ENCODE data around the gene MRPL37.

The MRPL37 gene

GRCh38 chr1:54193453-54193852 lies 6.5 kb upstream of the MRPL37 start:
- no peak overlapping the region for H2AK5ac ChIP-seq (ENCODE audit: low read length, severe bottlenecking)
- no peak overlapping the region for H2AFZ ChIP-seq (ENCODE audit: low read depth, low read length)
- H3K4ac ChIP-seq (ENCODE audit: low read depth in 1 of 2, low read length in 2 of 2): no peak overlapping the region
- 97% methylated on average over 4 of the region's 5 CpGs for WGBS
- no peak overlapping the region for H3K27ac ChIP-seq (ENCODE audit: low read length, poor library complexity, severe bottlenecking)
- H4K91ac ChIP-seq (ENCODE audit: low read length): no peak overlapping the region
- no peaks in the 10 kb centered on the region for H3K9me3 ChIP-seq (ENCODE audit: control insufficient read depth, low read length)
- H3K4me3 ChIP-seq (ENCODE audit: insufficient read depth in 1 of 2, low read depth in 1 of 2, low read length in 2 of 2): no peak overlapping the region
- peaks cover 18 to 58% of the 10 kb centered on the region in 2 experiments for H3K36me3 ChIP-seq (ENCODE audit: control insufficient read depth in 1 of 2, insufficient read depth in 2 of 2, low read depth in 1 of 2, low read length in 2 of 2)
- no peak for DNase-seq
- no peak overlapping the region for H3K14ac ChIP-seq (ENCODE audit: low read length in 2 of 2)
- no peaks in the 10 kb centered on the region for H3K79me1 ChIP-seq (replicated peaks; ENCODE audit: low read length, poor library complexity, severe bottlenecking)
- H2BK5ac ChIP-seq (ENCODE audit: low read depth, low read length, poor library complexity, severe bottlenecking): no peak overlapping the region
- peak overlapping the region; percentile 20 for H3K4me2 ChIP-seq (ENCODE audit: low read length, poor library complexity, severe bottlenecking)
- H3K4me1 ChIP-seq (ENCODE audit: control insufficient read depth, insufficient read depth, low read depth, low read length): no peaks in the 10 kb centered on the region
- no peak overlapping the region for H2BK15ac ChIP-seq (ENCODE audit: low read depth, poor library complexity, severe bottlenecking)
- no peak overlapping the region for H2BK120ac ChIP-seq (ENCODE audit: low read depth, low read length)
- no peak overlapping the region for H3K18ac ChIP-seq (ENCODE audit: low read depth in 1 of 2, low read length in 2 of 2)
- no peaks in the 10 kb centered on the region for H3K27me3 ChIP-seq (ENCODE audit: control insufficient read depth in 1 of 2, insufficient read depth in 1 of 2, low read length in 2 of 2)
- H3K9ac ChIP-seq (ENCODE audit: low read length): no peak overlapping the region
- no peak overlapping the region for H4K8ac ChIP-seq (ENCODE audit: low read length)
- no peak overlapping the region for H3K23ac ChIP-seq (ENCODE audit: low read length in 2 of 2)
- no peak overlapping the region for H2BK12ac ChIP-seq (ENCODE audit: low read length in 2 of 2)

- peak overlapping the region; percentile 91 for H2AFZ ChIP-seq (ENCODE audit: low read depth, low read length)
- 24% methylated on average over 15 of the region's 17 CpGs for WGBS
- H3K27ac ChIP-seq (ENCODE audit: low read length, poor library complexity, severe bottlenecking): no peak overlapping the region
- peaks cover 7 to 34% of the 10 kb centered on the region in 2 experiments for H3K36me3 ChIP-seq (ENCODE audit: control insufficient read depth in 1 of 2, insufficient read depth in 2 of 2, low read depth in 1 of 2, low read length in 2 of 2)
- H3K18ac ChIP-seq (ENCODE audit: low read depth in 1 of 2, low read length in 2 of 2): peak overlapping the region in 1 of 2 experiments; percentile 61
- peak overlapping the region; percentile 55 to 99 for H3K4me3 ChIP-seq (ENCODE audit: insufficient read depth in 1 of 2, low read depth in 1 of 2, low read length in 2 of 2)
- peaks cover 4% of the 10 kb centered on the region for H3K4me1 ChIP-seq (ENCODE audit: control insufficient read depth, insufficient read depth, low read depth, low read length)
- H3K4me2 ChIP-seq (ENCODE audit: low read length, poor library complexity, severe bottlenecking): peak overlapping the region; percentile 79
- no peaks in the 10 kb centered on the region for H3K27me3 ChIP-seq (ENCODE audit: control insufficient read depth in 1 of 2, insufficient read depth in 1 of 2, low read length in 2 of 2)
- H4K91ac ChIP-seq (ENCODE audit: low read length): no peak overlapping the region
- no peak overlapping the region for H2BK5ac ChIP-seq (ENCODE audit: low read depth, low read length, poor library complexity, severe bottlenecking)
- peak overlapping the region in 1 of 2 experiments; percentile 56 for H3K4ac ChIP-seq (ENCODE audit: low read depth in 1 of 2, low read length in 2 of 2)
- H3K14ac ChIP-seq (ENCODE audit: low read length in 2 of 2): peak overlapping the region in 1 of 2 experiments; percentile 85
- H2BK120ac ChIP-seq (ENCODE audit: low read depth, low read length): no peak overlapping the region
- H2BK12ac ChIP-seq (ENCODE audit: low read length in 2 of 2): no peak overlapping the region
- peak overlapping the region; percentile 96 for H3K9ac ChIP-seq (ENCODE audit: low read length)
- no peak overlapping the region for H3K23ac ChIP-seq (ENCODE audit: low read length in 2 of 2)
- DNase-seq: peak; percentile 49
- no peaks in the 10 kb centered on the region for H3K9me3 ChIP-seq (ENCODE audit: control insufficient read depth, low read length)
- peaks cover 10% of the 10 kb centered on the region for H3K79me1 ChIP-seq (replicated peaks; ENCODE audit: low read length, poor library complexity, severe bottlenecking)
- H2BK15ac ChIP-seq (ENCODE audit: low read depth, poor library complexity, severe bottlenecking): no peak overlapping the region
- H2AK5ac ChIP-seq (ENCODE audit: low read length, severe bottlenecking): no peak overlapping the region
- peak overlapping the region; percentile 63 for H4K8ac ChIP-seq (ENCODE audit: low read length)
These were observed 709 bp upstream of the MRPL37 start for GRCh38 chr1:54199151-54199764.

DNA sequence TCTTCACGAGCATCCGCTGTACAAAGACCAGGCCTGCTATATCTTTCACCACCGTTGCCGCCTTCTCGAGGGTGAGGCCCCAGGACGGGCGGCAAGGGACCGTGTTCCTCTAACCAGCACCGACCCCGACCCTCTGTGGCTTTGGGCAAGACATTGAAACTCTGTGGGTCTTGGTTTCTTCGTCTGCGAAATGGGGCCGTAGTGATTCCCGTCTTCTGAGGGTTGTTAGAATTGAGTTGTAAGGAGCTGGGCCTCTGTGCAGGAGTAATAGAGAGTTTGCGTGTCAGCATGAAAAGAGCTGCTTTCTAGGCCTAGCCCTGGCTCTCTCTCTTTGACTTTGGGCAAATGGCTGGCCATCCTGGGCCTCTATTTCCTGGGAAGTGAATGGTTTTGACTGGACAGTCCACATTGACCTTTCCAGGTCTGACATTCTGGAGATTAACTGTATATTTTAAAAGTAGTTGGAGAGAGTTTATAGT lies 591 bp downstream of the MRPL37 start:
- no peak overlapping the region for H2BK5ac ChIP-seq (ENCODE audit: low read depth, low read length, poor library complexity, severe bottlenecking)
- H2BK15ac ChIP-seq (ENCODE audit: low read depth, poor library complexity, severe bottlenecking): peak overlapping the region; percentile 30
- peak overlapping the region; percentile 52 to 55 for H3K18ac ChIP-seq (ENCODE audit: low read depth in 1 of 2, low read length in 2 of 2)
- H3K79me1 ChIP-seq (replicated peaks; ENCODE audit: low read length, poor library complexity, severe bottlenecking): peaks cover 17% of the 10 kb centered on the region
- peak overlapping the region in 1 of 2 experiments; percentile 71 for H3K23ac ChIP-seq (ENCODE audit: low read length in 2 of 2)
- peak overlapping the region; percentile 65 for H4K91ac ChIP-seq (ENCODE audit: low read length)
- peak; percentile 36 for DNase-seq
- H4K8ac ChIP-seq (ENCODE audit: low read length): peak overlapping the region; percentile 95
- H2BK12ac ChIP-seq (ENCODE audit: low read length in 2 of 2): no peak overlapping the region
- H3K36me3 ChIP-seq (ENCODE audit: control insufficient read depth in 1 of 2, insufficient read depth in 2 of 2, low read depth in 1 of 2, low read length in 2 of 2): peaks cover 7 to 34% of the 10 kb centered on the region in 2 experiments
- H3K4ac ChIP-seq (ENCODE audit: low read depth in 1 of 2, low read length in 2 of 2): peak overlapping the region; percentile 36 to 45
- H2BK120ac ChIP-seq (ENCODE audit: low read depth, low read length): no peak overlapping the region
- peak overlapping the region; percentile 16 for H2AK5ac ChIP-seq (ENCODE audit: low read length, severe bottlenecking)
- peak overlapping the region; percentile 75 for H2AFZ ChIP-seq (ENCODE audit: low read depth, low read length)
- peak overlapping the region in 1 of 2 experiments; percentile 93 for H3K14ac ChIP-seq (ENCODE audit: low read length in 2 of 2)
- peak overlapping the region; percentile 94 for H3K4me2 ChIP-seq (ENCODE audit: low read length, poor library complexity, severe bottlenecking)
- peak overlapping the region; percentile 96 for H3K9ac ChIP-seq (ENCODE audit: low read length)
- H3K27me3 ChIP-seq (ENCODE audit: control insufficient read depth in 1 of 2, insufficient read depth in 1 of 2, low read length in 2 of 2): no peaks in the 10 kb centered on the region
- H3K4me1 ChIP-seq (ENCODE audit: control insufficient read depth, insufficient read depth, low read depth, low read length): peaks cover 4% of the 10 kb centered on the region
- H3K4me3 ChIP-seq (ENCODE audit: insufficient read depth in 1 of 2, low read depth in 1 of 2, low read length in 2 of 2): peak overlapping the region; percentile 89 to 99
- no peaks in the 10 kb centered on the region for H3K9me3 ChIP-seq (ENCODE audit: control insufficient read depth, low read length)
- WGBS: 2% methylated on average over 15 of the region's 15 CpGs
- H3K27ac ChIP-seq (ENCODE audit: low read length, poor library complexity, severe bottlenecking): no peak overlapping the region

GRCh38 chr1:54204199-54204598 lies 4.2 kb downstream of the MRPL37 start:
- Histone ChIP-seq H3K9ac (ENCODE audit: low read length) (no peak overlapping the region), H3K4me3 (ENCODE audit: insufficient read depth in 1 of 2, low read depth in 1 of 2, low read length in 2 of 2) (no peak overlapping the region), H4K8ac (ENCODE audit: low read length) (no peak overlapping the region), H4K91ac (ENCODE audit: low read length) (no peak overlapping the region), H3K36me3 (ENCODE audit: control insufficient read depth in 1 of 2, insufficient read depth in 2 of 2, low read depth in 1 of 2, low read length in 2 of 2) (peaks cover 20 to 58% of the 10 kb centered on the region in 2 experiments), H2BK12ac (ENCODE audit: low read length in 2 of 2) (no peak overlapping the region), H2BK15ac (ENCODE audit: low read depth, poor library complexity, severe bottlenecking) (no peak overlapping the region), H3K79me1 (replicated peaks; ENCODE audit: low read length, poor library complexity, severe bottlenecking) (peaks cover 26% of the 10 kb centered on the region), H3K23ac (ENCODE audit: low read length in 2 of 2) (no peak overlapping the region), H3K27me3 (ENCODE audit: control insufficient read depth in 1 of 2, insufficient read depth in 1 of 2, low read length in 2 of 2) (no peaks in the 10 kb centered on the region), H3K4me2 (ENCODE audit: low read length, poor library complexity, severe bottlenecking) (no peak overlapping the region), H3K14ac (ENCODE audit: low read length in 2 of 2) (no peak overlapping the region), H3K27ac (ENCODE audit: low read length, poor library complexity, severe bottlenecking) (no peak overlapping the region), H2AK5ac (ENCODE audit: low read length, severe bottlenecking) (no peak overlapping the region), H3K4ac (ENCODE audit: low read depth in 1 of 2, low read length in 2 of 2) (no peak overlapping the region), H2BK5ac (ENCODE audit: low read depth, low read length, poor library complexity, severe bottlenecking) (no peak overlapping the region), H2BK120ac (ENCODE audit: low read depth, low read length) (no peak overlapping the region), H3K4me1 (ENCODE audit: control insufficient read depth, insufficient read depth, low read depth, low read length) (peaks cover 4% of the 10 kb centered on the region), H3K18ac (ENCODE audit: low read depth in 1 of 2, low read length in 2 of 2) (no peak overlapping the region), H2AFZ (ENCODE audit: low read depth, low read length) (no peak overlapping the region), H3K9me3 (ENCODE audit: control insufficient read depth, low read length) (no peaks in the 10 kb centered on the region)
- no peak for DNase-seq
- WGBS: 85% methylated on average over 7 of the region's 7 CpGs
